Caco-2 (cell line): ENCODE results near the gene MUSTN1. TPM values are rescaled to one million over a fixed set of nuclear protein-coding genes. Genes with fewer than 3 reads are reported as not detected.

Experiments used
- BruUV-seq: library from RNA; stranded (reverse); fragments of 400-500 nt; replicated peaks from 2 replicates; lab custom pipeline; 2021; lab: Mats Ljungman, UMichigan
- CTCF ChIA-PET: fragments of 300-600 bp; sonication (Branson Sonifier 250); formaldehyde crosslinking; loops from one replicate; lab custom pipeline; 2022; ENCODE audit warnings: antibody characterized with exemption; lab: Charles Lee
- POLR2A ChIA-PET: fragments of 300-600 bp; sonication (Branson Sonifier 250); formaldehyde crosslinking; loops from one replicate; lab custom pipeline; 2022; ENCODE audit warnings: antibody characterized with exemption; lab: Charles Lee
- DNase-seq, 2 experiments: peaks; one replicate each; pipeline versions ENCODE4 v3.0.0 to v3.0.0-alpha.2; 2020 to 2022
- H3K27me3 ChIP-seq: replicated peaks from 2 replicates; pipeline ENCODE4 v1.6.0; 2011; ENCODE audit warnings: low read length; ENCODE audit not compliant: control insufficient read depth, insufficient read depth
- H3K36me3 ChIP-seq: 2 replicates; pipeline ENCODE4 v1.5.1; 2011; ENCODE audit warnings: low read length; ENCODE audit not compliant: control insufficient read depth, insufficient read depth
- H3K4me1 ChIP-seq: fragments of 250-450 bp; sonication (Bioruptor Pico); 2 replicates; pipeline ENCODE4 v1.5.1; 2020; ENCODE audit warnings: mild to moderate bottlenecking
- H3K4me3 ChIP-seq: 2 replicates; pipeline ENCODE4 v1.5.1; 2011; ENCODE audit warnings: low read depth, mild to moderate bottlenecking, control low read depth, low read length
- H3K9me3 ChIP-seq: fragments of 250-450 bp; sonication (Bioruptor Pico); 2 replicates; pipeline ENCODE4 v1.5.1; 2020; ENCODE audit warnings: mild to moderate bottlenecking, moderate library complexity
- H3K27ac Mint-ChIP-seq: one replicate; pipeline ENCODE4 v1.8.0; 2022; ENCODE audit warnings: mixed read lengths; ENCODE audit not compliant: unreplicated experiment
- H3K27me3 Mint-ChIP-seq: one replicate; pipeline ENCODE4 v1.8.0; 2022; ENCODE audit warnings: mixed read lengths; ENCODE audit not compliant: insufficient read depth, unreplicated experiment
- H3K36me3 Mint-ChIP-seq: one replicate; pipeline ENCODE4 v1.8.0; 2022; ENCODE audit warnings: mild to moderate bottlenecking, mixed read lengths; ENCODE audit not compliant: insufficient read depth, unreplicated experiment
- H3K4me1 Mint-ChIP-seq: one replicate; pipeline ENCODE4 v1.8.0; 2022; ENCODE audit warnings: low read depth, mixed read lengths; ENCODE audit not compliant: unreplicated experiment
- H3K4me3 Mint-ChIP-seq: one replicate; pipeline ENCODE4 v1.8.0; 2022; ENCODE audit warnings: mild to moderate bottlenecking, moderate library complexity, mixed read lengths; ENCODE audit not compliant: unreplicated experiment
- H3K9me3 Mint-ChIP-seq: one replicate; pipeline ENCODE4 v1.8.0; 2022; ENCODE audit warnings: mixed read lengths; ENCODE audit not compliant: unreplicated experiment
- intact Hi-C: fragments of 100-400 bp; cut with micrococcal nuclease; formaldehyde crosslinking; loops from one replicate; pipeline ENCODE4 v1.10.0; 2022; ENCODE audit not compliant: unreplicated experiment
- total RNA-seq: library from RNA; stranded (reverse); gene quantifications from 2 replicates; pipeline ENCODE4 v1.2.3, GENCODE V29; 2022
- TF ChIP-seq, protein P1 (sequence below), 2 experiments: fragments of 200-600 bp in 1 of 2; IDR thresholded peaks; 1 replicate in 1 of 2; 2 replicates in 1 of 2; pipeline versions ENCODE4 v1.5.1 to v1.8.0; 2011 to 2022; ENCODE audit warnings: antibody characterized with exemption in 1 of 2, control low read depth in 1 of 2, inconsistent platforms in 1 of 2, low read depth in 1 of 2, low read length in 1 of 2, mild to moderate bottlenecking in 1 of 2, moderate library complexity in 1 of 2; ENCODE audit not compliant: insufficient read depth in 1 of 2, severe bottlenecking in 1 of 2, unreplicated experiment in 1 of 2

MUSTN1 gene
- total RNA-seq, 1 experiment from 2014 or later: 1.8 TPM

DNA sequence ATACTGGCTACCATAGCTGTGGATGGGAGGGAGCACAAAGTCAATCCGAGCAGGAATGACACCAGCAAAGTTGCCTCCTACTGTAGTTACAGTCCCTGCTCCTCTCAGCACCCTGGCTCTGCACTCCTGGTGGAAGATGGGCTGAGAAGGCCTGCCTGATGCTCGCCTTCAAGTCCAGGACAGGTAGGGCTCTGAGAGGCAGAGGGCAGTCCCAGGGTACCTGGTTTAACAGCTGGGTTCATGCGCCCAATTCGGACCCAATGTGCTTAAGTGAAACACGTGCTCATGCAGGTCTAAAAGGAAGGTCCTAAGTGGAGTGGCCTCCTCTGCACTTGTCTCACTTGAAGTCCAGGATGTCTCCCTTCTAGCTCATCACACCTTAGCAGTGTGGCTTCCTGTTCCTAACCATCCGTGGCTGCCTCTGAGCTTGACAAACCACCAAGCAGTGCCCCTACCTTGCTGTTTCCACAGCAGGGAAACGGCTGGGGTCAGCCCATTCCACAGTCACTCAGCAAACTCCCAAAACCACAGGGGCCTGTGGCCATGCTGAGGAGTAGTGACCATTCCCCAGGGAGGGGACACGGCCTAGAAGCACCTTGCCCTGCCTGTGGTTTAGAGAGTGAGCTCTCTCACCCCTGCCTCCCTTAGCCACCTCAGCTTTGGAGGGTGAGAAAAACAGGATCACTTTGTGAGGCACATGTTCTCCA lies 3.9 kb upstream of the MUSTN1 start:
- CTCF ChIA-PET: interaction anchor here (1.2 kb wide), 1 partner anchor 18 kb away, joined by 4 read pairs; no protein-coding TSS in a partner anchor
- no peaks in the 10 kb centered on the region for H3K27me3 Mint-ChIP-seq
- POLR2A ChIA-PET: no interaction called here
- Histone ChIP-seq H3K36me3 (no peaks in the 10 kb centered on the region), H3K4me1 (peaks cover 9% of the 10 kb centered on the region; the same call in 1 of the 2 replicates), H3K4me3 (no peak overlapping the region), H3K27me3 (no peaks in the 10 kb centered on the region), H3K9me3 (no peaks in the 10 kb centered on the region)
- TF ChIP-seq, protein P1, sequence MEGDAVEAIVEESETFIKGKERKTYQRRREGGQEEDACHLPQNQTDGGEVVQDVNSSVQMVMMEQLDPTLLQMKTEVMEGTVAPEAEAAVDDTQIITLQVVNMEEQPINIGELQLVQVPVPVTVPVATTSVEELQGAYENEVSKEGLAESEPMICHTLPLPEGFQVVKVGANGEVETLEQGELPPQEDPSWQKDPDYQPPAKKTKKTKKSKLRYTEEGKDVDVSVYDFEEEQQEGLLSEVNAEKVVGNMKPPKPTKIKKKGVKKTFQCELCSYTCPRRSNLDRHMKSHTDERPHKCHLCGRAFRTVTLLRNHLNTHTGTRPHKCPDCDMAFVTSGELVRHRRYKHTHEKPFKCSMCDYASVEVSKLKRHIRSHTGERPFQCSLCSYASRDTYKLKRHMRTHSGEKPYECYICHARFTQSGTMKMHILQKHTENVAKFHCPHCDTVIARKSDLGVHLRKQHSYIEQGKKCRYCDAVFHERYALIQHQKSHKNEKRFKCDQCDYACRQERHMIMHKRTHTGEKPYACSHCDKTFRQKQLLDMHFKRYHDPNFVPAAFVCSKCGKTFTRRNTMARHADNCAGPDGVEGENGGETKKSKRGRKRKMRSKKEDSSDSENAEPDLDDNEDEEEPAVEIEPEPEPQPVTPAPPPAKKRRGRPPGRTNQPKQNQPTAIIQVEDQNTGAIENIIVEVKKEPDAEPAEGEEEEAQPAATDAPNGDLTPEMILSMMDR (IDR thresholded peaks at IDR 0.05; ENCODE audit: insufficient read depth in 1 of 2, low read depth in 1 of 2, low read length in 1 of 2, severe bottlenecking in 1 of 2, unreplicated experiment in 1 of 2): no peak
- peaks cover 9% of the 10 kb centered on the region for H3K36me3 Mint-ChIP-seq
- H3K9me3 Mint-ChIP-seq: no peaks in the 10 kb centered on the region
- no peak overlapping the region for H3K27ac Mint-ChIP-seq
- BruUV-seq: no TSS peak
- intact Hi-C loops: no loop called here
- no peak overlapping the region for H3K4me3 Mint-ChIP-seq
- DNase-seq: no peak
- H3K4me1 Mint-ChIP-seq: peaks cover 6% of the 10 kb centered on the region

DNA sequence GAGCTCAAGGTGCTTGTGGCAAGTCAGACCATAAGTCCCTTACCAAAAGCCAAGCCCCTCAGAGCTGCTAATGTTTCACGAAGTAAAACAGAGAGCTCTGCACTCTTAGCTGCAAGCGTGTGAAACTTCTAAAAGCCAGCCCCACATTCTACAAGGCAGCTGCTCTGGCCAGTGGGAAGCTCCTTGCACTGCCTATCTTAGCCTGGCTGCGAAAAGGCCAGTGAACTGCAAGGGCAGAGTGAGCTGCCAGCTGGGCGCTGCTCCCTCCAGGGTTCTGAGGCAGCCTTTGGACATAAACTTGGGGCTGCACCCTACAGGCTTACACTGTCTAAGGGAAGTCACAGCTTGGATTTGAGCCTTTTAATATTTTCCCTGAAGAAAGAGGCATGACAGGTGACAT lies 2.2 kb upstream of the MUSTN1 start:
- Histone ChIP-seq H3K4me1 (peaks cover 9% of the 10 kb centered on the region; the same call in 1 of the 2 replicates), H3K36me3 (no peaks in the 10 kb centered on the region), H3K4me3 (no peak overlapping the region), H3K27me3 (no peaks in the 10 kb centered on the region), H3K9me3 (no peaks in the 10 kb centered on the region)
- Mint-ChIP-seq H3K27me3 (no peaks in the 10 kb centered on the region), H3K4me1 (peaks cover 6% of the 10 kb centered on the region), H3K4me3 (no peak overlapping the region), H3K9me3 (no peaks in the 10 kb centered on the region), H3K36me3 (peaks cover 7% of the 10 kb centered on the region), H3K27ac (no peak overlapping the region)
- BruUV-seq: no TSS peak
- no peak for DNase-seq
- POLR2A ChIA-PET: no interaction called here
- intact Hi-C loops: no loop called here
- TF ChIP-seq, protein P1 (IDR thresholded peaks at IDR 0.05; ENCODE audit: insufficient read depth in 1 of 2, low read depth in 1 of 2, low read length in 1 of 2, severe bottlenecking in 1 of 2, unreplicated experiment in 1 of 2): no peak
- CTCF ChIA-PET: interaction anchor here (0.5 kb wide), 1 partner anchor 513 kb away, joined by 15 read pairs; no protein-coding TSS in a partner anchor

DNA sequence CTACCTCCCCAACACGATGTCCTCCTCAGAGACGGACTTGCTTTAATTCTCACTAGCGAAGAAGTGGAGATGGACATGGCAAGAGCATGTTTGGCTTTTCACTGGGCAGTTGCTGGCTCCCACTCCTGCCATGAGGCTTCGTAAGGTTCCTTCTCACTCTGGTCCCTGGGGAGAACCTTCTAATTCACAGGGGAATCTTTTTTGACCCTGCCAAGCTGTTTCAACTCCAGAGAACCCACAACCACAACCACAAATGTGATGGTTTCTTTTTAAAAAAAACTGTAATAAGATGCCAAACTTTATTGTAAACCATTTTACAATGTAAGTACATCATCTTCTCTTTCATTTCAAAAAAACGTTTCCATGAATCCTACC lies 1.6 kb upstream of the MUSTN1 start:
- CTCF ChIA-PET: no interaction called here
- TF ChIP-seq, protein P1 (IDR thresholded peaks at IDR 0.05; ENCODE audit: insufficient read depth in 1 of 2, low read depth in 1 of 2, low read length in 1 of 2, severe bottlenecking in 1 of 2, unreplicated experiment in 1 of 2): no peak
- Histone ChIP-seq H3K9me3 (no peaks in the 10 kb centered on the region), H3K4me1 (peaks cover 9% of the 10 kb centered on the region; the same call in 1 of the 2 replicates), H3K4me3 (no peak overlapping the region), H3K27me3 (no peaks in the 10 kb centered on the region), H3K36me3 (no peaks in the 10 kb centered on the region)
- H3K9me3 Mint-ChIP-seq: no peaks in the 10 kb centered on the region
- H3K27ac Mint-ChIP-seq: no peak overlapping the region
- peaks cover 4% of the 10 kb centered on the region for H3K36me3 Mint-ChIP-seq
- no peaks in the 10 kb centered on the region for H3K27me3 Mint-ChIP-seq
- BruUV-seq: no TSS peak
- no peak overlapping the region for H3K4me3 Mint-ChIP-seq
- intact Hi-C loops: no loop called here
- POLR2A ChIA-PET: no interaction called here
- H3K4me1 Mint-ChIP-seq: peaks cover 6% of the 10 kb centered on the region
- no peak for DNase-seq
